Vagina (tissue), 2 donors: ENCODE data around the gene ABCC8. TPM values are rescaled to one million over a fixed set of nuclear protein-coding genes. Genes with fewer than 3 reads are reported as not detected.

ENCODE experiments used
- DNase-seq, 2 donors: peaks; one replicate each; pipeline ENCODE4 v3.0.0-alpha.2; 2017; ENCODE audit errors: extremely low spot score in 2 of 2
- H3K27ac ChIP-seq: fragments of 200-600 bp; sonication (generic); one replicate; pipeline ENCODE4 v1.5.1; 2019
- H3K27me3 ChIP-seq: fragments of 200-600 bp; sonication (generic); one replicate; pipeline ENCODE4 v1.5.1; 2019
- H3K36me3 ChIP-seq, 2 donors: fragments of 200-600 bp; sonication (generic); one replicate each; pipeline ENCODE4 v1.5.1; 2017 to 2019
- H3K4me1 ChIP-seq: fragments of 200-600 bp; sonication (generic); one replicate; pipeline ENCODE4 v1.5.1; 2019
- H3K4me3 ChIP-seq, 2 donors: fragments of 200-600 bp; sonication (generic); 1 replicate in 1 of 2; 2 replicates in 1 of 2; pipeline ENCODE4 v1.5.1; 2016 to 2019
- H3K9me3 ChIP-seq: fragments of 200-600 bp; sonication (generic); one replicate; pipeline ENCODE4 v1.5.1; 2019
- POLR2A ChIP-seq, 2 donors: fragments of 450-650 bp; IDR thresholded peaks; one replicate each; pipeline ENCODE4 v1.6.1; 2017; ENCODE audit warnings: antibody characterized with exemption in 2 of 2, mild to moderate bottlenecking in 2 of 2, moderate library complexity in 2 of 2
- POLR2AphosphoS5 ChIP-seq, 2 donors: sonication (generic); formaldehyde crosslinking; IDR thresholded peaks; one replicate each; pipeline ENCODE4 v1.9.0; 2017; ENCODE audit warnings: antibody characterized with exemption in 2 of 2, mild to moderate bottlenecking in 2 of 2, low read depth in 1 of 2; ENCODE audit not compliant: insufficient read depth in 1 of 2
- intact Hi-C: fragments of 100-400 bp; cut with DNase I; formaldehyde crosslinking; loops from one replicate; pipeline ENCODE4 v1.15.1; 2023
- total RNA-seq: library from RNA; depleted of rRNA; stranded (reverse); fragments of >200 nt; gene quantifications from one replicate; pipeline ENCODE4 v1.2.3, GENCODE V29; 2016
- TF ChIP-seq, protein P1 (sequence below), 3 experiments: fragments of 450-650 bp in 2 of 3; fragments of 200-600 bp in 1 of 3; sonication (generic) in 1 of 3; IDR thresholded peaks; one replicate each; pipeline ENCODE4 v1.5.1; 2017 to 2019; ENCODE audit warnings: antibody characterized with exemption in 3 of 3, mild to moderate bottlenecking in 2 of 3, moderate library complexity in 2 of 3

ABCC8 gene
- total RNA-seq, 1 donor from 2014 or later: 13.0 TPM

DNA sequence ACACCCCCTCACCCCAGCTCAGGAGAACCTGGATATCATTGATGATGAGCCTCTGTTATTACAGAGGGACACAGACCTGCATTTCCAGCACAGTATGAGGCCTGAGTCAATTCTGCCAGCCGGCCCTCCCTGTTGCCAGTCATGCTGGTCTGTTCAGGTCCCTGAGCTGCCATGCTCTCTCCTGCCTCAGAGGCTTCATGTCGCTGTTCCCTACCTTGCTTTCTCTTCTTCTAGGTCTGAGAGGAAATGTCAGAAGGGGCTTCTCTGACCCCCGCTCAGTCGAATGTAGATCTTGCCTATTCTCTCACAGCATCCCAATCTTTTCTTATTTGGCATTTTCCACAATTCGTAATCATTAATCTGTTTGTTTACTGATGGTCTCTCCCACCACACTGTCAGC, 21.8 kb upstream of the ABCC8 start:
- H3K4me1 ChIP-seq: no peaks in the 10 kb centered on the region
- intact Hi-C loops: no loop called here
- no peaks in the 10 kb centered on the region for H3K27me3 ChIP-seq
- no peak for DNase-seq
- no peak overlapping the region for H3K4me3 ChIP-seq
- H3K9me3 ChIP-seq: no peaks in the 10 kb centered on the region
- no peak overlapping the region for H3K27ac ChIP-seq
- TF ChIP-seq, protein P1, sequence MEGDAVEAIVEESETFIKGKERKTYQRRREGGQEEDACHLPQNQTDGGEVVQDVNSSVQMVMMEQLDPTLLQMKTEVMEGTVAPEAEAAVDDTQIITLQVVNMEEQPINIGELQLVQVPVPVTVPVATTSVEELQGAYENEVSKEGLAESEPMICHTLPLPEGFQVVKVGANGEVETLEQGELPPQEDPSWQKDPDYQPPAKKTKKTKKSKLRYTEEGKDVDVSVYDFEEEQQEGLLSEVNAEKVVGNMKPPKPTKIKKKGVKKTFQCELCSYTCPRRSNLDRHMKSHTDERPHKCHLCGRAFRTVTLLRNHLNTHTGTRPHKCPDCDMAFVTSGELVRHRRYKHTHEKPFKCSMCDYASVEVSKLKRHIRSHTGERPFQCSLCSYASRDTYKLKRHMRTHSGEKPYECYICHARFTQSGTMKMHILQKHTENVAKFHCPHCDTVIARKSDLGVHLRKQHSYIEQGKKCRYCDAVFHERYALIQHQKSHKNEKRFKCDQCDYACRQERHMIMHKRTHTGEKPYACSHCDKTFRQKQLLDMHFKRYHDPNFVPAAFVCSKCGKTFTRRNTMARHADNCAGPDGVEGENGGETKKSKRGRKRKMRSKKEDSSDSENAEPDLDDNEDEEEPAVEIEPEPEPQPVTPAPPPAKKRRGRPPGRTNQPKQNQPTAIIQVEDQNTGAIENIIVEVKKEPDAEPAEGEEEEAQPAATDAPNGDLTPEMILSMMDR (IDR thresholded peaks at IDR 0.05): no peak
- TF ChIP-seq POLR2A (IDR thresholded peaks at IDR 0.05) (no peak), POLR2AphosphoS5 (IDR thresholded peaks at IDR 0.05; ENCODE audit: insufficient read depth in 1 of 2, low read depth in 1 of 2) (no peak)
- H3K36me3 ChIP-seq: no peaks in the 10 kb centered on the region

DNA sequence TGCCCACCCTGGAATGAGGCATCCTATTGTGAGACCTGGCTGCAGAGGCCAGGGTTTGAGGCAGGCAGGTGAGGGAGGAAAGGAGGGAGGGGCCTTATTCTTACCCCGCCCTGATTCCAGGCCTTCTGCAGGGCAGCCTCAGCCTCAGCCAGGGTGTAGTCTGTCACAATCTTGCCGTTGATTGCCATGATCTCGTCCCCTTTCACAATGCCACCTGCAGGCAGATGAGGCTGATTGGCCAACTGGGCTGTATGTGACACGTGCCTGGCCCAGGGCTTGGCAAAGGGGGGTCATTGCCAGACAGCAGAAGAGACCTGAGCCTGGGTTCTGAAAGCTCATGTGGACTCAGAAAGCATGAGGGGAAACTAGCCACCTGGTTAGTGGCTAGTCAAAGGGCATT, 21.4 kb upstream of the ABCC8 start:
- Histone ChIP-seq H3K9me3 (no peaks in the 10 kb centered on the region), H3K27me3 (no peaks in the 10 kb centered on the region), H3K4me1 (no peaks in the 10 kb centered on the region), H3K27ac (no peak overlapping the region), H3K36me3 (no peaks in the 10 kb centered on the region), H3K4me3 (no peak overlapping the region)
- intact Hi-C loops: no loop called here
- TF ChIP-seq, protein P1 (IDR thresholded peaks at IDR 0.05): no peak
- no peak for TF ChIP-seq POLR2A (IDR thresholded peaks at IDR 0.05)
- TF ChIP-seq POLR2AphosphoS5 (IDR thresholded peaks at IDR 0.05; ENCODE audit: insufficient read depth in 1 of 2, low read depth in 1 of 2): no peak
- DNase-seq: no peak

DNA sequence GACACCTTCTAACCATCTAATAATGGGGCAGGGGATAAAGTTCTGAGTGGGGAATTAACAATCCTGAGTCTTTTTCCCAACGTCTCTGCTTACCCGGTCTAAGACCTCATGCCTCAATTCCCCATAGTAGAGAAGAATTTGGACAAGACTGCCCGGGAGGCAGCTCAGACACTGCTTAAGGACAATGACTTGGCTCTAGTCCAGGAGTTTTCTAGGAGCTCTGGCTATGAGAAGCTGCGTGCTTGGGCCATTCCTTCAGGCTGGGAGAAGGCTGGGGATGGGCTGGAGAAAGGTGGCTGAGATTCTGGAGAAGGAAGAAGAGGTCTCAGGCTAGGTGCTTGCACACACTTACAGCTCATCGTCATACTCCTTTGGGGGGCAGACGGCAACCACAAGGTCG, 19.8 kb upstream of the ABCC8 start:
- no peaks in the 10 kb centered on the region for H3K4me1 ChIP-seq
- no peaks in the 10 kb centered on the region for H3K36me3 ChIP-seq
- no peak for TF ChIP-seq POLR2A (IDR thresholded peaks at IDR 0.05)
- TF ChIP-seq, protein P1 (IDR thresholded peaks at IDR 0.05): no peak
- no peak for TF ChIP-seq POLR2AphosphoS5 (IDR thresholded peaks at IDR 0.05; ENCODE audit: insufficient read depth in 1 of 2, low read depth in 1 of 2)

DNA sequence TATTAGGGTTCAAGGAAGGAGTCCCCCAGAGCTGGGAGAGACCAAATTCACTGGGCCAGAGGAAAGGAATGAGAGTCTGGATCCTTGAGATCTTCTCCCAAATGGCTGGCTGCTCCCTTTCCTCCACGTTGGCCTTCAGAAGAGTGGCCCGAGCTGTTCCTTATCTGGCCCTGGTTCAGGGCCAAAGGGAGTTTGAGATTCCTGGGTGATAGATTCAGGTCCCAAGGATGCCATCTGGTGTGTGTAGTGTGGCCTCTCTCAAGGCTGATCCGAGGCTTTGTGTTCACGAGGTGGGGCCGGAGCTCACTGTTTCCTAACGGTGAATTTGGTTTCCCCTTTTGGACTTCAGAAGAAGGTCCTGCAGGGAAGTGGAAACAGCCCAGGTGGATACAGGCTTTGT, 17.4 kb upstream of the ABCC8 start:
- intact Hi-C loops: no loop called here
- no peak overlapping the region for H3K27ac ChIP-seq
- no peaks in the 10 kb centered on the region for H3K27me3 ChIP-seq
- no peaks in the 10 kb centered on the region for H3K36me3 ChIP-seq
- no peaks in the 10 kb centered on the region for H3K9me3 ChIP-seq
- H3K4me1 ChIP-seq: no peaks in the 10 kb centered on the region
- TF ChIP-seq POLR2AphosphoS5 (IDR thresholded peaks at IDR 0.05; ENCODE audit: insufficient read depth in 1 of 2, low read depth in 1 of 2) (no peak), POLR2A (IDR thresholded peaks at IDR 0.05) (no peak)
- H3K4me3 ChIP-seq: no peak overlapping the region
- DNase-seq: no peak

More for the DNA sequence above, 19.8 kb upstream of the ABCC8 start:
- Histone ChIP-seq H3K4me3 (no peak overlapping the region), H3K27ac (no peak overlapping the region), H3K9me3 (no peaks in the 10 kb centered on the region), H3K27me3 (no peaks in the 10 kb centered on the region)
- intact Hi-C loops: no loop called here
- no peak for DNase-seq

GRCh38 chr11:17490938-17491337, 14.3 kb upstream of the ABCC8 start:
- no peaks in the 10 kb centered on the region for H3K4me1 ChIP-seq
- intact Hi-C loops: no loop called here
- H3K36me3 ChIP-seq: no peaks in the 10 kb centered on the region
- DNase-seq: no peak
- H3K27me3 ChIP-seq: no peaks in the 10 kb centered on the region
- no peak overlapping the region for H3K27ac ChIP-seq
- TF ChIP-seq, protein P1 (IDR thresholded peaks at IDR 0.05): no peak
- TF ChIP-seq POLR2A (IDR thresholded peaks at IDR 0.05): no peak
- no peak for TF ChIP-seq POLR2AphosphoS5 (IDR thresholded peaks at IDR 0.05; ENCODE audit: insufficient read depth in 1 of 2, low read depth in 1 of 2)
- no peak overlapping the region for H3K4me3 ChIP-seq
- H3K9me3 ChIP-seq: no peaks in the 10 kb centered on the region
